WTC11 (cell line): Measurements from ENCODE around the gene SAMSN1. TPM values are rescaled to one million over a fixed set of nuclear protein-coding genes. Genes with fewer than 3 reads are reported as not detected.

Experiments used
- ATAC-seq: fragments of 200-7000 bp; cut with Tn5 transposase; 2 replicates; pipeline ENCODE4 v1.10.0; 2021; ENCODE audit warnings: mild to moderate bottlenecking, moderate library complexity
- CTCF ChIA-PET: fragments of 300-600 bp; sonication (Branson Sonifier 250); formaldehyde crosslinking; loops from one replicate; lab custom pipeline; 2021; ENCODE audit warnings: antibody characterized with exemption; lab: Charles Lee
- POLR2A ChIA-PET: fragments of 350-600 bp; sonication (Branson Sonifier 250); formaldehyde crosslinking; loops from one replicate; lab custom pipeline; 2021; ENCODE audit warnings: antibody characterized with exemption; lab: Charles Lee
- DNase-seq: peaks from one replicate; pipeline ENCODE4 v3.0.0; 2021; ENCODE audit warnings: low spot score
- H3K27ac Mint-ChIP-seq: 2 replicates; pipeline ENCODE4 v1.8.0; 2021; ENCODE audit warnings: mixed read lengths
- H3K27me3 Mint-ChIP-seq: 2 replicates; pipeline ENCODE4 v1.8.0; 2021; ENCODE audit warnings: low read depth, mild to moderate bottlenecking, moderate library complexity, mixed read lengths
- H3K36me3 Mint-ChIP-seq: 2 replicates; pipeline ENCODE4 v1.8.0; 2021; ENCODE audit warnings: mixed read lengths
- H3K4me1 Mint-ChIP-seq: 2 replicates; pipeline ENCODE4 v1.8.0; 2022; ENCODE audit warnings: mixed read lengths
- H3K4me3 Mint-ChIP-seq: 2 replicates; pipeline ENCODE4 v1.8.0; 2021; ENCODE audit warnings: mild to moderate bottlenecking, moderate library complexity, mixed read lengths
- H3K9me3 Mint-ChIP-seq: 2 replicates; pipeline ENCODE4 v1.8.0; 2021; ENCODE audit warnings: mixed read lengths
- ATF2 ChIP-seq: sonication (generic); formaldehyde crosslinking; IDR thresholded peaks from 2 replicates; pipeline ENCODE4 v1.8.1; 2022; ENCODE audit warnings: low read depth, missing genetic modification reagents, borderline replicate concordance
- CREM ChIP-seq: sonication (generic); formaldehyde crosslinking; IDR thresholded peaks from 2 replicates; pipeline ENCODE4 v1.8.1; 2022; ENCODE audit warnings: mild to moderate bottlenecking, missing genetic modification reagents, moderate library complexity
- EMX1 ChIP-seq: fragments of 250-450 bp; sonication (Bioruptor Pico); IDR thresholded peaks from 2 replicates; pipeline ENCODE4 v1.8.0; 2021; ENCODE audit warnings: mild to moderate bottlenecking
- ETV6 ChIP-seq: sonication (generic); formaldehyde crosslinking; IDR thresholded peaks from 2 replicates; pipeline ENCODE4 v1.8.1; 2022; ENCODE audit warnings: mild to moderate bottlenecking, missing genetic modification reagents
- FOXJ3 ChIP-seq: sonication (generic); formaldehyde crosslinking; IDR thresholded peaks from 2 replicates; pipeline ENCODE4 v1.9.0; 2021; ENCODE audit warnings: missing genetic modification reagents, mild to moderate bottlenecking, borderline replicate concordance
- GRHL2 ChIP-seq: fragments of 250-450 bp; sonication (Bioruptor Pico); IDR thresholded peaks from 2 replicates; pipeline ENCODE4 v1.8.0; 2022; ENCODE audit warnings: mild to moderate bottlenecking, moderate library complexity; ENCODE audit not compliant: insufficient replicate concordance, severe bottlenecking
- MYBL2 ChIP-seq: sonication (generic); formaldehyde crosslinking; IDR thresholded peaks from 2 replicates; pipeline ENCODE4 v1.8.1; 2023; ENCODE audit warnings: mild to moderate bottlenecking, moderate library complexity, missing genetic modification reagents
- NFE2L1 ChIP-seq: sonication (generic); formaldehyde crosslinking; IDR thresholded peaks from 2 replicates; pipeline ENCODE4 v1.8.1; 2023; ENCODE audit warnings: missing genetic modification reagents
- NR1H2 ChIP-seq: sonication (generic); formaldehyde crosslinking; IDR thresholded peaks from 2 replicates; pipeline ENCODE4 v1.9.0; 2021; ENCODE audit warnings: mild to moderate bottlenecking, moderate library complexity, missing genetic modification reagents
- OVOL2 ChIP-seq: fragments of 250-450 bp; sonication (Bioruptor Pico); IDR thresholded peaks from 2 replicates; pipeline ENCODE4 v1.9.0; 2021; ENCODE audit warnings: mild to moderate bottlenecking, borderline replicate concordance
- RELA ChIP-seq: sonication (generic); formaldehyde crosslinking; IDR thresholded peaks from 2 replicates; pipeline ENCODE4 v1.8.1; 2022; ENCODE audit warnings: missing genetic modification reagents, mild to moderate bottlenecking, borderline replicate concordance
- ZNF263 ChIP-seq: sonication (generic); formaldehyde crosslinking; IDR thresholded peaks from 2 replicates; pipeline ENCODE4 v1.8.1; 2022; ENCODE audit warnings: low read depth, mild to moderate bottlenecking, moderate library complexity, missing genetic modification reagents
- ZNF396 ChIP-seq: fragments of 250-450 bp; sonication (Bioruptor Pico); IDR thresholded peaks from 2 replicates; pipeline ENCODE4 v1.8.0; 2021; ENCODE audit warnings: mild to moderate bottlenecking, moderate library complexity, borderline replicate concordance
- ZNF416 ChIP-seq: fragments of 250-450 bp; sonication (Bioruptor Pico); IDR thresholded peaks from 2 replicates; pipeline ENCODE4 v1.9.0; 2021; ENCODE audit warnings: mild to moderate bottlenecking, inconsistent platforms
- ZNF423 ChIP-seq: fragments of 250-450 bp; sonication (Bioruptor Pico); IDR thresholded peaks from 2 replicates; pipeline ENCODE4 v2.1.2; 2022; ENCODE audit warnings: mild to moderate bottlenecking, moderate library complexity
- ZSCAN18 ChIP-seq: fragments of 250-450 bp; sonication (Bioruptor Pico); IDR thresholded peaks from 2 replicates; pipeline ENCODE4 v2.1.2; 2022; ENCODE audit warnings: mild to moderate bottlenecking, moderate library complexity
- total RNA-seq: library from RNA; stranded (reverse); gene quantifications from 3 replicates; pipeline ENCODE4 v1.2.3, GENCODE V29; 2021
- TF ChIP-seq, protein P1 (sequence below): sonication (generic); formaldehyde crosslinking; IDR thresholded peaks from 2 replicates; pipeline ENCODE4 v1.8.1; 2023; ENCODE audit warnings: mild to moderate bottlenecking, moderate library complexity, missing genetic modification reagents
- TF ChIP-seq, protein P2 (sequence below): sonication (generic); formaldehyde crosslinking; IDR thresholded peaks from 2 replicates; pipeline ENCODE4 v1.8.1; 2022; ENCODE audit warnings: missing genetic modification reagents, borderline replicate concordance
- TF ChIP-seq, protein P3 (sequence below): sonication (generic); formaldehyde crosslinking; IDR thresholded peaks from 2 replicates; pipeline ENCODE4 v1.8.1; 2022; ENCODE audit warnings: low read depth, mild to moderate bottlenecking, moderate library complexity, missing genetic modification reagents, borderline replicate concordance
- TF ChIP-seq, protein P4 (sequence below): sonication (generic); formaldehyde crosslinking; IDR thresholded peaks from 2 replicates; pipeline ENCODE4 v1.8.1; 2022; ENCODE audit warnings: mild to moderate bottlenecking, missing genetic modification reagents, moderate library complexity, borderline replicate concordance
- TF ChIP-seq, protein P5 (sequence below): sonication (generic); formaldehyde crosslinking; IDR thresholded peaks from 2 replicates; pipeline ENCODE4 v1.8.0; 2022; ENCODE audit warnings: mild to moderate bottlenecking, missing genetic modification reagents

The SAMSN1 gene
- total RNA-seq, 1 experiment from 2014 or later = 1.2 TPM

- Mint-ChIP-seq H3K4me1 (no peaks in the 10 kb centered on the region), H3K4me3 (no peak overlapping the region), H3K36me3 (peaks cover 3% of the 10 kb centered on the region), H3K27me3 (no peaks in the 10 kb centered on the region), H3K27ac (no peak overlapping the region), H3K9me3 (peaks cover 19% of the 10 kb centered on the region)
- ATAC-seq (no peak), DNase-seq (no peak)
- TF ChIP-seq ZNF263 (CRISPR knock-in tag) (no peak), MYBL2 (no peak)
- POLR2A ChIA-PET = no interaction called here
- CTCF ChIA-PET = no interaction called here
Measured at GRCh38 chr21:14541841-14542490, 4.1 kb downstream of the SAMSN1 start.

GRCh38 chr21:14538483-14538882 is 7.6 kb downstream of the SAMSN1 start:
- Mint-ChIP-seq H3K27ac (no peak overlapping the region), H3K9me3 (peaks cover 44% of the 10 kb centered on the region), H3K27me3 (no peaks in the 10 kb centered on the region), H3K36me3 (peaks cover 12% of the 10 kb centered on the region), H3K4me1 (no peaks in the 10 kb centered on the region), H3K4me3 (no peak overlapping the region)
- DNase-seq = no peak
- POLR2A ChIA-PET = no interaction called here
- ATAC-seq = no peak
- no peak for TF ChIP-seq ETV6 (CRISPR knock-in tag)
- no peak for TF ChIP-seq RELA (CRISPR knock-in tag)
- no peak for TF ChIP-seq ATF2 (CRISPR knock-in tag)
- no peak for TF ChIP-seq NFE2L1 (CRISPR knock-in tag)
- TF ChIP-seq ZNF263 (CRISPR knock-in tag) = no peak
- no peak for TF ChIP-seq ZNF396
- TF ChIP-seq, protein P1, sequence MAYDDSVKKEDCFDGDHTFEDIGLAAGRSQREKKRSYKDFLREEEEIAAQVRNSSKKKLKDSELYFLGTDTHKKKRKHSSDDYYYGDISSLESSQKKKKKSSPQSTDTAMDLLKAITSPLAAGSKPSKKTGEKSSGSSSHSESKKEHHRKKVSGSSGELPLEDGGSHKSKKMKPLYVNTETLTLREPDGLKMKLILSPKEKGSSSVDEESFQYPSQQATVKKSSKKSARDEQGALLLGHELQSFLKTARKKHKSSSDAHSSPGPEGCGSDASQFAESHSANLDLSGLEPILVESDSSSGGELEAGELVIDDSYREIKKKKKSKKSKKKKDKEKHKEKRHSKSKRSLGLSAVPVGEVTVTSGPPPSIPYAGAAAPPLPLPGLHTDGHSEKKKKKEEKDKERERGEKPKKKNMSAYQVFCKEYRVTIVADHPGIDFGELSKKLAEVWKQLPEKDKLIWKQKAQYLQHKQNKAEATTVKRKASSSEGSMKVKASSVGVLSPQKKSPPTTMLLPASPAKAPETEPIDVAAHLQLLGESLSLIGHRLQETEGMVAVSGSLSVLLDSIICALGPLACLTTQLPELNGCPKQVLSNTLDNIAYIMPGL (CRISPR knock-in tag) = no peak
- TF ChIP-seq, protein P2, sequence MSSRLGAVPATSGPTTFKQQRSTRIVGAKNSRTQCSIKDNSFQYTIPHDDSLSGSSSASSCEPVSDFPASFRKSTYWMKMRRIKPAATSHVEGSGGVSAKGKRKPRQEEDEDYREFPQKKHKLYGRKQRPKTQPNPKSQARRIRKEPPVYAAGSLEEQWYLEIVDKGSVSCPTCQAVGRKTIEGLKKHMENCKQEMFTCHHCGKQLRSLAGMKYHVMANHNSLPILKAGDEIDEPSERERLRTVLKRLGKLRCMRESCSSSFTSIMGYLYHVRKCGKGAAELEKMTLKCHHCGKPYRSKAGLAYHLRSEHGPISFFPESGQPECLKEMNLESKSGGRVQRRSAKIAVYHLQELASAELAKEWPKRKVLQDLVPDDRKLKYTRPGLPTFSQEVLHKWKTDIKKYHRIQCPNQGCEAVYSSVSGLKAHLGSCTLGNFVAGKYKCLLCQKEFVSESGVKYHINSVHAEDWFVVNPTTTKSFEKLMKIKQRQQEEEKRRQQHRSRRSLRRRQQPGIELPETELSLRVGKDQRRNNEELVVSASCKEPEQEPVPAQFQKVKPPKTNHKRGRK (CRISPR knock-in tag) = no peak
- no peak for TF ChIP-seq GRHL2
- TF ChIP-seq, protein P3, sequence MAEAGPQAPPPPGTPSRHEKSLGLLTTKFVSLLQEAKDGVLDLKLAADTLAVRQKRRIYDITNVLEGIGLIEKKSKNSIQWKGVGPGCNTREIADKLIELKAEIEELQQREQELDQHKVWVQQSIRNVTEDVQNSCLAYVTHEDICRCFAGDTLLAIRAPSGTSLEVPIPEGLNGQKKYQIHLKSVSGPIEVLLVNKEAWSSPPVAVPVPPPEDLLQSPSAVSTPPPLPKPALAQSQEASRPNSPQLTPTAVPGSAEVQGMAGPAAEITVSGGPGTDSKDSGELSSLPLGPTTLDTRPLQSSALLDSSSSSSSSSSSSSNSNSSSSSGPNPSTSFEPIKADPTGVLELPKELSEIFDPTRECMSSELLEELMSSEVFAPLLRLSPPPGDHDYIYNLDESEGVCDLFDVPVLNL = no peak
- no peak for TF ChIP-seq OVOL2
- no peak for TF ChIP-seq ZNF416
- TF ChIP-seq ZSCAN18 = no peak
- TF ChIP-seq NR1H2 (CRISPR knock-in tag) = no peak
- no peak for TF ChIP-seq EMX1
- TF ChIP-seq, protein P4, sequence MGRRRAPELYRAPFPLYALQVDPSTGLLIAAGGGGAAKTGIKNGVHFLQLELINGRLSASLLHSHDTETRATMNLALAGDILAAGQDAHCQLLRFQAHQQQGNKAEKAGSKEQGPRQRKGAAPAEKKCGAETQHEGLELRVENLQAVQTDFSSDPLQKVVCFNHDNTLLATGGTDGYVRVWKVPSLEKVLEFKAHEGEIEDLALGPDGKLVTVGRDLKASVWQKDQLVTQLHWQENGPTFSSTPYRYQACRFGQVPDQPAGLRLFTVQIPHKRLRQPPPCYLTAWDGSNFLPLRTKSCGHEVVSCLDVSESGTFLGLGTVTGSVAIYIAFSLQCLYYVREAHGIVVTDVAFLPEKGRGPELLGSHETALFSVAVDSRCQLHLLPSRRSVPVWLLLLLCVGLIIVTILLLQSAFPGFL = no peak
- no peak for TF ChIP-seq CREM
- TF ChIP-seq, protein P5, sequence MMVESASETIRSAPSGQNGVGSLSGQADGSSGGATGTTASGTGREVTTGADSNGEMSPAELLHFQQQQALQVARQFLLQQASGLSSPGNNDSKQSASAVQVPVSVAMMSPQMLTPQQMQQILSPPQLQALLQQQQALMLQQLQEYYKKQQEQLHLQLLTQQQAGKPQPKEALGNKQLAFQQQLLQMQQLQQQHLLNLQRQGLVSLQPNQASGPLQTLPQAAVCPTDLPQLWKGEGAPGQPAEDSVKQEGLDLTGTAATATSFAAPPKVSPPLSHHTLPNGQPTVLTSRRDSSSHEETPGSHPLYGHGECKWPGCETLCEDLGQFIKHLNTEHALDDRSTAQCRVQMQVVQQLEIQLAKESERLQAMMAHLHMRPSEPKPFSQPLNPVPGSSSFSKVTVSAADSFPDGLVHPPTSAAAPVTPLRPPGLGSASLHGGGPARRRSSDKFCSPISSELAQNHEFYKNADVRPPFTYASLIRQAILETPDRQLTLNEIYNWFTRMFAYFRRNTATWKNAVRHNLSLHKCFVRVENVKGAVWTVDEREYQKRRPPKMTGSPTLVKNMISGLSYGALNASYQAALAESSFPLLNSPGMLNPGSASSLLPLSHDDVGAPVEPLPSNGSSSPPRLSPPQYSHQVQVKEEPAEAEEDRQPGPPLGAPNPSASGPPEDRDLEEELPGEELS (CRISPR knock-in tag) = no peak
- TF ChIP-seq FOXJ3 (CRISPR knock-in tag) = no peak
- no peak for TF ChIP-seq ZNF423
- CTCF ChIA-PET = no interaction called here
